IMR-90 (cell line): ENCODE data around the gene CPNE1. TPM values are rescaled to one million over a fixed set of nuclear protein-coding genes. Genes with fewer than 3 reads are reported as not detected.

ENCODE experiments used
- ATAC-seq: fragments of 200-7000 bp; cut with Tn5 transposase; 2 replicates; pipeline ENCODE4 v1.9.1; 2020; ENCODE audit warnings: low read depth, mild to moderate bottlenecking, moderate library complexity
- BruUV-seq: library from RNA; stranded (reverse); fragments of 400-500 nt; replicated peaks from 2 replicates; lab custom pipeline; 2021; lab: Mats Ljungman, UMichigan
- CTCF ChIA-PET: fragments of 300-600 bp; formaldehyde crosslinking; extraction: SDS; loops from one replicate; lab custom pipeline; 2021; ENCODE audit warnings: antibody characterized with exemption; lab: Yijun Ruan, JAX
- POLR2A ChIA-PET: fragments of 300-600 bp; sonication (Branson Sonifier 250); formaldehyde crosslinking; loops from one replicate; lab custom pipeline; 2022; ENCODE audit warnings: antibody characterized with exemption; ENCODE audit not compliant: unreplicated experiment; lab: Charles Lee
- DNase-seq: peaks from one replicate; pipeline ENCODE4 v3.0.0; 2013
- H2AFZ ChIP-seq: replicated peaks from 2 replicates; pipeline ENCODE3; 2013; ENCODE audit warnings: low read length, mild to moderate bottlenecking; ENCODE audit not compliant: poor library complexity
- H2AK5ac ChIP-seq: 2 replicates; pipeline ENCODE4 v1.6.1; 2013; ENCODE audit warnings: low read depth, low read length, inconsistent platforms
- H2AK9ac ChIP-seq: replicated peaks from 2 replicates; pipeline ENCODE3; 2013; ENCODE audit warnings: mild to moderate bottlenecking, low read depth, low read length, moderate library complexity; ENCODE audit not compliant: poor library complexity
- H2BK120ac ChIP-seq: 2 replicates; pipeline ENCODE4 v1.6.1; 2013; ENCODE audit warnings: low read depth, low read length, inconsistent platforms
- H2BK15ac ChIP-seq: 3 replicates; pipeline ENCODE4 v1.6.1; 2013; ENCODE audit warnings: low read depth, low read length, inconsistent platforms
- H2BK20ac ChIP-seq: 2 replicates; pipeline ENCODE4 v1.6.1; 2013; ENCODE audit warnings: low read depth, mild to moderate bottlenecking, inconsistent platforms, low read length, moderate library complexity
- H2BK5ac ChIP-seq: 2 replicates; pipeline ENCODE4 v1.6.1; 2013; ENCODE audit warnings: mild to moderate bottlenecking, low read depth, low read length, inconsistent platforms; ENCODE audit not compliant: poor library complexity, severe bottlenecking
- H3K14ac ChIP-seq: replicated peaks from 2 replicates; pipeline ENCODE4 v1.6.1; 2013; ENCODE audit warnings: low read depth, low read length, inconsistent platforms
- H3K18ac ChIP-seq: 2 replicates; pipeline ENCODE4 v1.6.1; 2013; ENCODE audit warnings: low read depth, low read length, control low read depth
- H3K23ac ChIP-seq: 2 replicates; pipeline ENCODE4 v1.6.1; 2013; ENCODE audit warnings: low read depth, low read length, inconsistent platforms
- H3K27ac ChIP-seq: 2 replicates; pipeline ENCODE4 v1.5.1; 2013; ENCODE audit warnings: mild to moderate bottlenecking, control low read depth, low read length; ENCODE audit not compliant: insufficient read depth
- H3K27me3 ChIP-seq: 2 replicates; pipeline ENCODE4 v1.6.1; 2013; ENCODE audit warnings: low read length; ENCODE audit not compliant: control insufficient read depth, insufficient read depth
- H3K36me3 ChIP-seq: 2 replicates; pipeline ENCODE4 v1.6.1; 2013; ENCODE audit warnings: low read length, mixed read lengths; ENCODE audit not compliant: control insufficient read depth, insufficient read depth
- H3K4ac ChIP-seq: 2 replicates; pipeline ENCODE4 v1.6.1; 2013; ENCODE audit warnings: low read depth, low read length, inconsistent platforms
- H3K4me1 ChIP-seq: 2 replicates; pipeline ENCODE4 v1.6.1; 2013; ENCODE audit warnings: low read length, mixed read lengths; ENCODE audit not compliant: control insufficient read depth, insufficient read depth
- H3K4me2 ChIP-seq: 2 replicates; pipeline ENCODE4 v1.6.1; 2013; ENCODE audit warnings: low read depth, mild to moderate bottlenecking, control low read depth, low read length, moderate library complexity
- H3K4me3 ChIP-seq: 2 replicates; pipeline ENCODE4 v1.5.1; 2013; ENCODE audit warnings: low read depth, mild to moderate bottlenecking, control low read depth, low read length, moderate library complexity; ENCODE audit not compliant: insufficient read depth
- H3K56ac ChIP-seq: 2 replicates; pipeline ENCODE4 v1.6.1; 2013; ENCODE audit warnings: low read length, inconsistent platforms; ENCODE audit not compliant: insufficient read depth; ENCODE audit errors: extremely low read depth
- H3K79me1 ChIP-seq, 2 experiments: 2 replicates each; pipeline ENCODE4 v1.6.1; 2013; ENCODE audit warnings: low read length in 2 of 2, inconsistent platforms in 1 of 2, low read depth in 1 of 2
- H3K9ac ChIP-seq: 2 replicates; pipeline ENCODE4 v1.6.1; 2013; ENCODE audit warnings: low read depth, low read length, control low read depth
- H3K9me1 ChIP-seq: 2 replicates; pipeline ENCODE4 v1.6.1; 2013; ENCODE audit warnings: low read length, inconsistent platforms; ENCODE audit not compliant: insufficient read depth
- H3K9me3 ChIP-seq: 2 replicates; pipeline ENCODE4 v1.6.1; 2013; ENCODE audit warnings: low read length; ENCODE audit not compliant: control insufficient read depth, insufficient read depth
- H4K20me1 ChIP-seq: 2 replicates; pipeline ENCODE4 v1.6.1; 2013; ENCODE audit warnings: low read length, inconsistent platforms; ENCODE audit not compliant: insufficient read depth
- H4K5ac ChIP-seq: 2 replicates; pipeline ENCODE4 v1.6.1; 2013; ENCODE audit warnings: mild to moderate bottlenecking, low read depth, low read length, control low read depth
- H4K8ac ChIP-seq, 2 experiments: 2 replicates each; pipeline ENCODE4 v1.6.1; 2013; ENCODE audit warnings: low read depth in 2 of 2, low read length in 2 of 2, control low read depth in 1 of 2, inconsistent platforms in 1 of 2
- H4K91ac ChIP-seq: 2 replicates; pipeline ENCODE4 v1.6.1; 2013; ENCODE audit warnings: low read depth, low read length, inconsistent platforms; ENCODE audit not compliant: insufficient read depth
- BHLHE40 ChIP-seq: fragments of 150-350 bp; IDR thresholded peaks from 2 replicates; pipeline ENCODE4 v1.6.1; 2016; ENCODE audit warnings: mild to moderate bottlenecking, low read depth, low read length
- CEBPB ChIP-seq: IDR thresholded peaks from 2 replicates; pipeline ENCODE4 v1.6.1; 2012; ENCODE audit warnings: low read depth, low read length, improper control_type of control experiment
- CHD1 ChIP-seq: IDR thresholded peaks from 2 replicates; pipeline ENCODE4 v1.6.1; 2012; ENCODE audit warnings: low read depth, low read length, improper control_type of control experiment
- FOS ChIP-seq: fragments of 150-350 bp; IDR thresholded peaks from 2 replicates; pipeline ENCODE4 v1.6.1; 2016; ENCODE audit warnings: low read depth, low read length
- MAFK ChIP-seq: IDR thresholded peaks from 2 replicates; pipeline ENCODE4 v1.6.1; 2012; ENCODE audit warnings: low read depth, low read length, improper control_type of control experiment
- MAZ ChIP-seq: IDR thresholded peaks from 2 replicates; pipeline ENCODE4 v1.6.1; 2012; ENCODE audit warnings: low read depth, mild to moderate bottlenecking, low read length, improper control_type of control experiment, moderate library complexity, borderline replicate concordance
- MXI1 ChIP-seq: IDR thresholded peaks from 2 replicates; pipeline ENCODE4 v1.6.1; 2012; ENCODE audit warnings: low read depth, mild to moderate bottlenecking, low read length, moderate library complexity, borderline replicate concordance
- NFE2L2 ChIP-seq: fragments of 150-350 bp; IDR thresholded peaks from 2 replicates; pipeline ENCODE4 v1.6.1; 2016; ENCODE audit warnings: low read depth, mild to moderate bottlenecking, low read length
- POLR2A ChIP-seq: IDR thresholded peaks from 2 replicates; pipeline ENCODE4 v1.6.1; 2012; ENCODE audit warnings: mild to moderate bottlenecking, low read depth, low read length
- RAD21 ChIP-seq: IDR thresholded peaks from 2 replicates; pipeline ENCODE4 v1.6.1; 2012; ENCODE audit warnings: low read length, improper control_type of control experiment
- RCOR1 ChIP-seq: IDR thresholded peaks from 2 replicates; pipeline ENCODE4 v1.6.1; 2012; ENCODE audit warnings: mild to moderate bottlenecking, low read length, improper control_type of control experiment; ENCODE audit not compliant: insufficient replicate concordance
- RFX5 ChIP-seq: IDR thresholded peaks from 2 replicates; pipeline ENCODE4 v1.8.0; 2012; ENCODE audit warnings: low read depth, mild to moderate bottlenecking, low read length, moderate library complexity
- SMC3 ChIP-seq: fragments of 150-350 bp; IDR thresholded peaks from 2 replicates; pipeline ENCODE4 v1.6.1; 2016; ENCODE audit warnings: low read depth, mild to moderate bottlenecking, antibody characterized with exemption, low read length, moderate library complexity
- dilution Hi-C: fragments of 300-500 bp; cut with HindIII; formaldehyde crosslinking; loops from one replicate; pipeline ENCODE4 v1.14.3; 2018; ENCODE audit warnings: low sequenced_read_pairs; ENCODE audit not compliant: unreplicated experiment
- in situ Hi-C: fragments of 300-500 bp; cut with MboI; formaldehyde crosslinking; loops from 3 replicates; pipeline ENCODE4 v1.14.3; 2019; ENCODE audit warnings: low sequenced_read_pairs, inconsistent platforms, mixed read lengths
- intact Hi-C: fragments of 100-400 bp; cut with micrococcal nuclease; formaldehyde crosslinking; loops from 2 replicates; pipeline ENCODE4 v1.10.0; 2022
- polyA plus RNA-seq, 3 experiments: library from polyadenylated mRNA; depleted of rRNA; stranded (reverse); fragments of >200 nt; gene quantifications; 2 replicates each; pipeline ENCODE4 v1.2.3, GENCODE V29; 2012; ENCODE audit warnings: low replicate concordance in 1 of 3
- total RNA-seq: library from RNA; depleted of rRNA; stranded (reverse); fragments of >200 nt; gene quantifications from 2 replicates; pipeline ENCODE4 v1.2.3, GENCODE V29; 2012
- TF ChIP-seq, protein P1 (sequence below): conservative IDR thresholded peaks from 2 replicates; pipeline ENCODE4 v1.5.1; 2012; ENCODE audit warnings: mild to moderate bottlenecking, low read depth, low read length, improper control_type of control experiment
- TF ChIP-seq, protein P2 (sequence below): fragments of 150-350 bp; IDR thresholded peaks from 2 replicates; pipeline ENCODE4 v1.6.1; 2017; ENCODE audit warnings: mild to moderate bottlenecking, antibody characterized with exemption, low read length, low read depth
- TF ChIP-seq, protein P3 (sequence below): fragments of 150-350 bp; IDR thresholded peaks from 2 replicates; pipeline ENCODE4 v1.6.1; 2016; ENCODE audit warnings: low read depth, mild to moderate bottlenecking, low read length, moderate library complexity, borderline replicate concordance

CPNE1 gene
- total and polyA plus RNA-seq, 2 of the 4 experiments (the other 2 are of a cell fraction) = 163 to 165 TPM

DNA sequence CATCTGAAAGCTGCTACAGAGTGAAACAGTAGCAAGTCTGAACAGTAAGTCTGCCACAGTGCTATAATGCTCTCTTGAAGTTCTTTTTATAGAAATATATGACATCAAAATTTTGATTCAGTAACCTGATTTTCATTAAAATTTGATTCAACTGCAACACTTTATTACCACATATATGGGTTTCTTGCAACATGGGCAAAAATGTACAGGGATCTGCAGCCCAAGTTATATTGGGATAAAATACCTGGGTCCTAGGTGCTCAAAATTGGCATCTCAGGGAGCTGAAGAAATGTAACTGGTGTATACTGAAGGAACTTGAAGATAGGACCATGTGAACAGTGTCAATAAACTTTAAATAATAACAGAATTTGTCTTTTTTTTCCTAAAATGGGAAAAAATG lies 45.3 kb upstream of the CPNE1 start:
- Histone ChIP-seq H4K20me1 (peaks cover 76% of the 10 kb centered on the region), H3K56ac (no peak overlapping the region), H3K9ac (no peak overlapping the region), H3K4me2 (no peak overlapping the region), H3K14ac (no peak overlapping the region), H3K9me3 (no peaks in the 10 kb centered on the region), H3K27ac (no peak overlapping the region), H2BK20ac (no peak overlapping the region), H4K91ac (no peak overlapping the region), H3K4me3 (no peak overlapping the region), H2AK9ac (no peak overlapping the region), H3K4ac (no peak overlapping the region), H3K27me3 (no peaks in the 10 kb centered on the region), H3K9me1 (no peaks in the 10 kb centered on the region), H3K18ac (no peak overlapping the region), H3K79me1 (peaks cover 13 to 50% of the 10 kb centered on the region in 2 experiments), H2BK15ac (no peak overlapping the region), H2AFZ (no peak overlapping the region), H2AK5ac (no peak overlapping the region), H3K23ac (no peak overlapping the region), H3K4me1 (no peaks in the 10 kb centered on the region), H3K36me3 (peaks cover 67% of the 10 kb centered on the region), H4K5ac (no peak overlapping the region), H4K8ac (no peak overlapping the region), H2BK5ac (no peak overlapping the region), H2BK120ac (no peak overlapping the region)
- CTCF ChIA-PET = interaction anchor here (0.7 to 0.9 kb wide), 2 partner anchors 9 to 24 kb away, joined by 3 to 4 read pairs; no protein-coding TSS in a partner anchor
- TF ChIP-seq MXI1 = no peak
- no peak for TF ChIP-seq POLR2A
- TF ChIP-seq, protein P1, sequence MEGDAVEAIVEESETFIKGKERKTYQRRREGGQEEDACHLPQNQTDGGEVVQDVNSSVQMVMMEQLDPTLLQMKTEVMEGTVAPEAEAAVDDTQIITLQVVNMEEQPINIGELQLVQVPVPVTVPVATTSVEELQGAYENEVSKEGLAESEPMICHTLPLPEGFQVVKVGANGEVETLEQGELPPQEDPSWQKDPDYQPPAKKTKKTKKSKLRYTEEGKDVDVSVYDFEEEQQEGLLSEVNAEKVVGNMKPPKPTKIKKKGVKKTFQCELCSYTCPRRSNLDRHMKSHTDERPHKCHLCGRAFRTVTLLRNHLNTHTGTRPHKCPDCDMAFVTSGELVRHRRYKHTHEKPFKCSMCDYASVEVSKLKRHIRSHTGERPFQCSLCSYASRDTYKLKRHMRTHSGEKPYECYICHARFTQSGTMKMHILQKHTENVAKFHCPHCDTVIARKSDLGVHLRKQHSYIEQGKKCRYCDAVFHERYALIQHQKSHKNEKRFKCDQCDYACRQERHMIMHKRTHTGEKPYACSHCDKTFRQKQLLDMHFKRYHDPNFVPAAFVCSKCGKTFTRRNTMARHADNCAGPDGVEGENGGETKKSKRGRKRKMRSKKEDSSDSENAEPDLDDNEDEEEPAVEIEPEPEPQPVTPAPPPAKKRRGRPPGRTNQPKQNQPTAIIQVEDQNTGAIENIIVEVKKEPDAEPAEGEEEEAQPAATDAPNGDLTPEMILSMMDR = no peak
- TF ChIP-seq RAD21 = no peak
- TF ChIP-seq FOS = no peak
- TF ChIP-seq NFE2L2 = no peak
- TF ChIP-seq, protein P2, sequence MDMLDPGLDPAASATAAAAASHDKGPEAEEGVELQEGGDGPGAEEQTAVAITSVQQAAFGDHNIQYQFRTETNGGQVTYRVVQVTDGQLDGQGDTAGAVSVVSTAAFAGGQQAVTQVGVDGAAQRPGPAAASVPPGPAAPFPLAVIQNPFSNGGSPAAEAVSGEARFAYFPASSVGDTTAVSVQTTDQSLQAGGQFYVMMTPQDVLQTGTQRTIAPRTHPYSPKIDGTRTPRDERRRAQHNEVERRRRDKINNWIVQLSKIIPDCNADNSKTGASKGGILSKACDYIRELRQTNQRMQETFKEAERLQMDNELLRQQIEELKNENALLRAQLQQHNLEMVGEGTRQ = no peak
- no peak for TF ChIP-seq CEBPB
- no peak for TF ChIP-seq BHLHE40
- TF ChIP-seq, protein P3, sequence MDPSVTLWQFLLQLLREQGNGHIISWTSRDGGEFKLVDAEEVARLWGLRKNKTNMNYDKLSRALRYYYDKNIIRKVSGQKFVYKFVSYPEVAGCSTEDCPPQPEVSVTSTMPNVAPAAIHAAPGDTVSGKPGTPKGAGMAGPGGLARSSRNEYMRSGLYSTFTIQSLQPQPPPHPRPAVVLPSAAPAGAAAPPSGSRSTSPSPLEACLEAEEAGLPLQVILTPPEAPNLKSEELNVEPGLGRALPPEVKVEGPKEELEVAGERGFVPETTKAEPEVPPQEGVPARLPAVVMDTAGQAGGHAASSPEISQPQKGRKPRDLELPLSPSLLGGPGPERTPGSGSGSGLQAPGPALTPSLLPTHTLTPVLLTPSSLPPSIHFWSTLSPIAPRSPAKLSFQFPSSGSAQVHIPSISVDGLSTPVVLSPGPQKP = no peak
- no peak for TF ChIP-seq MAZ
- TF ChIP-seq SMC3 = no peak
- no peak for TF ChIP-seq MAFK
- TF ChIP-seq RCOR1 = no peak
- no peak for TF ChIP-seq CHD1
- no peak for TF ChIP-seq RFX5
- DNase-seq (no peak), ATAC-seq (no peak)
- POLR2A ChIA-PET = no interaction called here
- no TSS peak for BruUV-seq
- in situ Hi-C loops (no loop called here), intact Hi-C loops (no loop called here), dilution Hi-C loops (no loop called here)
